Endodermal cell (in vitro differentiated cells): ENCODE measurements around the gene NPHS1. TPM values are rescaled to one million over a fixed set of nuclear protein-coding genes. Genes with fewer than 3 reads are reported as not detected.

Source experiments
- DNase-seq: peaks from one replicate; pipeline ENCODE4 v3.0.0-alpha.2; 2017
- H3K27ac ChIP-seq: 2 replicates; pipeline ENCODE4 v1.5.1; 2013; ENCODE audit warnings: mild to moderate bottlenecking, low read depth, low read length, moderate library complexity
- H3K27me3 ChIP-seq: 2 replicates; pipeline ENCODE4 v1.6.1; 2013; ENCODE audit warnings: mild to moderate bottlenecking, low read length, moderate library complexity; ENCODE audit not compliant: insufficient read depth, control insufficient read depth, poor library complexity, severe bottlenecking
- H3K36me3 ChIP-seq: 2 replicates; pipeline ENCODE4 v1.7.0; 2013; ENCODE audit warnings: mild to moderate bottlenecking, low read length, moderate library complexity; ENCODE audit not compliant: control insufficient read depth, insufficient read depth
- H3K4me1 ChIP-seq: one replicate; pipeline ENCODE4 v1.7.0; 2013; ENCODE audit warnings: low read length; ENCODE audit not compliant: control insufficient read depth, insufficient read depth
- H3K4me3 ChIP-seq: 2 replicates; pipeline ENCODE4 v1.5.1; 2013; ENCODE audit warnings: mild to moderate bottlenecking, low read length, moderate library complexity
- H3K9ac ChIP-seq: 2 replicates; pipeline ENCODE4 v1.6.1; 2013; ENCODE audit warnings: mild to moderate bottlenecking, low read length, moderate library complexity; ENCODE audit not compliant: poor library complexity, severe bottlenecking; ENCODE audit errors: extremely low read depth
- H3K9me3 ChIP-seq: 2 replicates; pipeline ENCODE4 v1.6.1; 2013; ENCODE audit warnings: mild to moderate bottlenecking, low read length, moderate library complexity; ENCODE audit not compliant: control insufficient read depth
- H3K27ac Mint-ChIP-seq: 2 replicates; pipeline ENCODE4 v1.8.0; 2020; ENCODE audit warnings: mixed read lengths
- H3K27me3 Mint-ChIP-seq: 2 replicates; pipeline ENCODE4 v1.8.0; 2021; ENCODE audit warnings: mild to moderate bottlenecking, mixed read lengths; ENCODE audit not compliant: insufficient read depth
- H3K36me3 Mint-ChIP-seq: 2 replicates; pipeline ENCODE4 v1.8.0; 2020; ENCODE audit warnings: low read depth, mixed read lengths
- H3K4me1 Mint-ChIP-seq: 2 replicates; pipeline ENCODE4 v1.8.0; 2020; ENCODE audit warnings: mixed read lengths
- H3K4me3 Mint-ChIP-seq: 2 replicates; pipeline ENCODE4 v1.8.0; 2020; ENCODE audit warnings: mild to moderate bottlenecking, moderate library complexity, mixed read lengths
- H3K9me3 Mint-ChIP-seq: 2 replicates; pipeline ENCODE4 v1.8.0; 2020; ENCODE audit warnings: mild to moderate bottlenecking, mixed read lengths
- WGBS, 2 experiments: methylation state at CpG; one replicate each; pipeline versions ENCODE4 v1.1.5 to v1.1.7; 2013; ENCODE audit warnings: missing lambda C conversion rate in 2 of 2, mixed read lengths in 1 of 2; ENCODE audit not compliant: insufficient coverage in 1 of 2, insufficient read length in 1 of 2; 5-methylcytosine and 5-hydroxymethylcytosine counted together
- total RNA-seq, 2 donors: library from RNA; stranded (reverse); fragmentation: NEBNext Ultra II Directional in 1 of 2; extraction: Animal tissue kit (Norgen Biotek cat#: 25700) in 1 of 2; gene quantifications; 2 replicates in 1 of 2; 3 replicates in 1 of 2; pipeline ENCODE4 v1.2.1, GENCODE V29; 2021
- TF ChIP-seq, protein P1 (sequence below): fragments of 200-600 bp; sonication (generic); conservative IDR thresholded peaks from 2 replicates; pipeline ENCODE4 v1.5.0; 2021; ENCODE audit warnings: antibody characterized with exemption, mild to moderate bottlenecking

The NPHS1 gene
- total RNA-seq, 2 donors from 2014 or later, result 0.24 to 0.80 TPM

GRCh38 chr19:35899547-35900214 is 47.4 kb upstream of the NPHS1 start:
- Histone ChIP-seq H3K27me3 (no peaks in the 10 kb centered on the region), H3K4me1 (no peaks in the 10 kb centered on the region), H3K9me3 (no peaks in the 10 kb centered on the region), H3K36me3 (peaks cover 32% of the 10 kb centered on the region), H3K27ac (no peak overlapping the region), H3K4me3 (peak overlapping the region; percentile 90), H3K9ac (peak overlapping the region; percentile 74)
- Mint-ChIP-seq H3K4me3 (peak overlapping the region; percentile 88), H3K4me1 (peaks cover 16% of the 10 kb centered on the region), H3K36me3 (peaks cover 21% of the 10 kb centered on the region), H3K9me3 (no peaks in the 10 kb centered on the region), H3K27ac (peak overlapping the region; percentile 97), H3K27me3 (peaks cover 14% of the 10 kb centered on the region)
- TF ChIP-seq, protein P1, sequence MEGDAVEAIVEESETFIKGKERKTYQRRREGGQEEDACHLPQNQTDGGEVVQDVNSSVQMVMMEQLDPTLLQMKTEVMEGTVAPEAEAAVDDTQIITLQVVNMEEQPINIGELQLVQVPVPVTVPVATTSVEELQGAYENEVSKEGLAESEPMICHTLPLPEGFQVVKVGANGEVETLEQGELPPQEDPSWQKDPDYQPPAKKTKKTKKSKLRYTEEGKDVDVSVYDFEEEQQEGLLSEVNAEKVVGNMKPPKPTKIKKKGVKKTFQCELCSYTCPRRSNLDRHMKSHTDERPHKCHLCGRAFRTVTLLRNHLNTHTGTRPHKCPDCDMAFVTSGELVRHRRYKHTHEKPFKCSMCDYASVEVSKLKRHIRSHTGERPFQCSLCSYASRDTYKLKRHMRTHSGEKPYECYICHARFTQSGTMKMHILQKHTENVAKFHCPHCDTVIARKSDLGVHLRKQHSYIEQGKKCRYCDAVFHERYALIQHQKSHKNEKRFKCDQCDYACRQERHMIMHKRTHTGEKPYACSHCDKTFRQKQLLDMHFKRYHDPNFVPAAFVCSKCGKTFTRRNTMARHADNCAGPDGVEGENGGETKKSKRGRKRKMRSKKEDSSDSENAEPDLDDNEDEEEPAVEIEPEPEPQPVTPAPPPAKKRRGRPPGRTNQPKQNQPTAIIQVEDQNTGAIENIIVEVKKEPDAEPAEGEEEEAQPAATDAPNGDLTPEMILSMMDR, result no peak
- DNase-seq, result peak; percentile 83
- 0% methylated on average over 12 to 34 of the region's 43 CpGs for WGBS, 2 experiments

DNA sequence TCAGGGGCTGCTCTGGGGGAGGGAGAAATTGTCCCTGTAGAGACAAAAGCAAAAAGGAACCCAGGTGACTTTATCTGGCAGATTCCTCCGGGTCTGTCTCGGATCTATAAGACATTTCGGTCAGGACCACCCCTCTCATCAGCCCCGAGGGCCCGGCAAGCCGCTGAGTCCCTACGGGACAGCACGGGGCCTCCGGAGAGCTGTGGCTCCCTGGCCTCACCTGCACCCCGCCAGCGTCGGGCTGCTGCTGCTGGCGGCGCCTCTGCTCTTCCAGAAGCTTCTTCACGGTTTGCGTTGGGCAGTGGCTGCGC is 46.1 kb upstream of the NPHS1 start:
- Histone ChIP-seq H3K36me3 (peaks cover 39% of the 10 kb centered on the region), H3K9ac (peak overlapping the region; percentile 74), H3K9me3 (no peaks in the 10 kb centered on the region), H3K27ac (no peak overlapping the region), H3K4me1 (no peaks in the 10 kb centered on the region), H3K4me3 (peak overlapping the region; percentile 90), H3K27me3 (no peaks in the 10 kb centered on the region)
- H3K9me3 Mint-ChIP-seq, result no peaks in the 10 kb centered on the region
- H3K27ac Mint-ChIP-seq, result no peak overlapping the region
- TF ChIP-seq, protein P1, result no peak
- H3K27me3 Mint-ChIP-seq, result peaks cover 13% of the 10 kb centered on the region
- peaks cover 15% of the 10 kb centered on the region for H3K4me1 Mint-ChIP-seq
- H3K36me3 Mint-ChIP-seq, result peaks cover 27% of the 10 kb centered on the region
- no peak for DNase-seq
- WGBS, 2 experiments, result 45 to 55% methylated on average over 8 to 17 of the region's 17 CpGs
- peak overlapping the region; percentile 88 for H3K4me3 Mint-ChIP-seq

- WGBS, 2 experiments, result 94 to 96% methylated on average over 7 to 13 of the region's 13 CpGs
- H3K9me3 Mint-ChIP-seq, result no peaks in the 10 kb centered on the region
- Histone ChIP-seq H3K9ac (no peak overlapping the region), H3K27me3 (no peaks in the 10 kb centered on the region), H3K9me3 (no peaks in the 10 kb centered on the region), H3K4me1 (no peaks in the 10 kb centered on the region), H3K4me3 (peak overlapping the region; percentile 90), H3K36me3 (peaks cover 44% of the 10 kb centered on the region), H3K27ac (no peak overlapping the region)
- H3K27ac Mint-ChIP-seq, result peak overlapping the region; percentile 64
- no peak for DNase-seq
- peaks cover 11% of the 10 kb centered on the region for H3K4me1 Mint-ChIP-seq
- H3K36me3 Mint-ChIP-seq, result peaks cover 32% of the 10 kb centered on the region
- H3K4me3 Mint-ChIP-seq, result peak overlapping the region; percentile 88
- peaks cover 7% of the 10 kb centered on the region for H3K27me3 Mint-ChIP-seq
- TF ChIP-seq, protein P1, result no peak
Observed at GRCh38 chr19:35897706-35898451, 45.6 kb upstream of the NPHS1 start.
